K562 (cell line): ENCODE measurements around the gene DNAI7. TPM values are rescaled to one million over a fixed set of nuclear protein-coding genes. Genes with fewer than 3 reads are reported as not detected.

Source experiments
- CREBBP ChIP-seq: IDR thresholded peaks from one replicate; pipeline ENCODE4 v1.6.1; 2012; ENCODE audit warnings: low read depth, mild to moderate bottlenecking, control low read depth, inconsistent platforms, low read length
- EZH2 ChIP-seq: IDR thresholded peaks from 2 replicates; pipeline ENCODE4 v1.6.1; 2012; ENCODE audit warnings: low read depth, mild to moderate bottlenecking, inconsistent platforms, low read length, borderline replicate concordance
- HMGN3 ChIP-seq: IDR thresholded peaks from 2 replicates; pipeline ENCODE4 v1.6.1; 2011; ENCODE audit warnings: borderline replicate concordance, low read depth, mild to moderate bottlenecking, mixed read lengths, low read length; ENCODE audit not compliant: insufficient read length; ENCODE audit errors: extremely low read depth
- NBN ChIP-seq: fragments of 450-650 bp; IDR thresholded peaks from 2 replicates; pipeline ENCODE4 v1.6.1; 2016; ENCODE audit warnings: low read depth, mild to moderate bottlenecking
- NCOA6 ChIP-seq: fragments of 450-650 bp; IDR thresholded peaks from 2 replicates; pipeline ENCODE4 v1.6.1; 2017; ENCODE audit warnings: mild to moderate bottlenecking
- PTTG1 ChIP-seq: fragments of 450-650 bp; IDR thresholded peaks from 2 replicates; pipeline ENCODE4 v1.6.1; 2016; ENCODE audit warnings: low read depth, mild to moderate bottlenecking, missing genetic modification characterization, missing compliant biosample characterization
- RERE ChIP-seq: sonication (generic); formaldehyde crosslinking; IDR thresholded peaks from 2 replicates; pipeline ENCODE4 v1.8.0; 2023; ENCODE audit warnings: missing genetic modification reagents, mild to moderate bottlenecking, borderline replicate concordance
- SAFB2 ChIP-seq: fragments of 200-400 bp; formaldehyde crosslinking; IDR thresholded peaks from 2 replicates; pipeline ENCODE4 v1.6.1; 2018; ENCODE audit warnings: borderline replicate concordance, low read length, low read depth, moderate library complexity; ENCODE audit not compliant: severe bottlenecking
- ZHX1 ChIP-seq: fragments of 150-350 bp; conservative IDR thresholded peaks from 2 replicates; pipeline ENCODE4 v1.6.1; 2014; ENCODE audit warnings: low read length
- ZNF274 ChIP-seq: IDR thresholded peaks from 2 replicates; pipeline ENCODE4 v1.6.1; 2011; ENCODE audit warnings: low read depth, mild to moderate bottlenecking, low read length, moderate library complexity, borderline replicate concordance
- ZNF316 ChIP-seq: fragments of 450-650 bp; IDR thresholded peaks from 2 replicates; pipeline ENCODE4 v1.6.1; 2016
- ZNF444 ChIP-seq: fragments of 250-450 bp; sonication (Bioruptor Pico); IDR thresholded peaks from 2 replicates; pipeline ENCODE4 v1.4.0; 2020; ENCODE audit warnings: mild to moderate bottlenecking, moderate library complexity
- ZNF707 ChIP-seq: fragments of 250-450 bp; sonication (Bioruptor Pico); conservative IDR thresholded peaks from 2 replicates; pipeline ENCODE4 v1.8.0; 2022; ENCODE audit warnings: inconsistent platforms, mild to moderate bottlenecking, moderate library complexity
- polyA plus RNA-seq, 8 experiments: library from polyadenylated mRNA; depleted of rRNA in 4 of 8; stranded (reverse) in 5 of 8; unstranded in 3 of 8; fragments of >200 nt; fragmentation: Nextera tagmentation in 2 of 8; fragmentation: Illumina TruSeq in 1 of 8; extraction: Ambion mirVana in 2 of 8; extraction: Trizol in 1 of 8; gene quantifications; 2 replicates each; pipeline versions ENCODE4 v1.2.1 to v1.2.3, GENCODE V29; 2011 to 2014; ENCODE audit warnings: inconsistent platforms in 1 of 8, missing spikeins in 1 of 8
- total RNA-seq, 7 experiments: library from RNA; depleted of rRNA in 6 of 7; stranded (reverse); fragments of >200 nt in 6 of 7; fragmentation: Illumina TruSeq in 2 of 7; extraction: Trizol in 2 of 7; gene quantifications; 2 replicates each; pipeline versions ENCODE4 v1.2.1 to v1.2.3, GENCODE V29; 2011 to 2021; ENCODE audit warnings: low replicate concordance in 1 of 7
- TF ChIP-seq, protein P1 (sequence below), 2 experiments: IDR thresholded peaks; 2 replicates each; pipeline ENCODE4 v1.6.1; 2012; ENCODE audit warnings: improper control_type of control experiment in 2 of 2, low read depth in 2 of 2, low read length in 2 of 2, borderline replicate concordance in 1 of 2

The DNAI7 gene
- total and polyA plus RNA-seq, 9 of the 15 experiments (the other 6 are each of a cell fraction or from before 2014, with no cell fraction given): 0.06 to 0.76 (median 0.17) TPM; not detected in 1

GRCh38 chr12:25195056-25195971 is at the start of gene DNAI7, which contains the start of gene ETFRF1 (continued):
- TF ChIP-seq, protein P1, sequence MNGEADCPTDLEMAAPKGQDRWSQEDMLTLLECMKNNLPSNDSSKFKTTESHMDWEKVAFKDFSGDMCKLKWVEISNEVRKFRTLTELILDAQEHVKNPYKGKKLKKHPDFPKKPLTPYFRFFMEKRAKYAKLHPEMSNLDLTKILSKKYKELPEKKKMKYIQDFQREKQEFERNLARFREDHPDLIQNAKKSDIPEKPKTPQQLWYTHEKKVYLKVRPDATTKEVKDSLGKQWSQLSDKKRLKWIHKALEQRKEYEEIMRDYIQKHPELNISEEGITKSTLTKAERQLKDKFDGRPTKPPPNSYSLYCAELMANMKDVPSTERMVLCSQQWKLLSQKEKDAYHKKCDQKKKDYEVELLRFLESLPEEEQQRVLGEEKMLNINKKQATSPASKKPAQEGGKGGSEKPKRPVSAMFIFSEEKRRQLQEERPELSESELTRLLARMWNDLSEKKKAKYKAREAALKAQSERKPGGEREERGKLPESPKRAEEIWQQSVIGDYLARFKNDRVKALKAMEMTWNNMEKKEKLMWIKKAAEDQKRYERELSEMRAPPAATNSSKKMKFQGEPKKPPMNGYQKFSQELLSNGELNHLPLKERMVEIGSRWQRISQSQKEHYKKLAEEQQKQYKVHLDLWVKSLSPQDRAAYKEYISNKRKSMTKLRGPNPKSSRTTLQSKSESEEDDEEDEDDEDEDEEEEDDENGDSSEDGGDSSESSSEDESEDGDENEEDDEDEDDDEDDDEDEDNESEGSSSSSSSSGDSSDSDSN (IDR thresholded peaks at IDR 0.05; ENCODE audit: borderline replicate concordance in 1 of 2, low read depth in 2 of 2, low read length in 2 of 2): peak in 1 of 2 experiments; percentile 81; a peak in 1 of 4 replicates
- no peak for TF ChIP-seq ZNF444 (CRISPR knock-in tag)
- TF ChIP-seq HMGN3: peak; percentile 52
- no peak for TF ChIP-seq RERE (CRISPR knock-in tag)
- TF ChIP-seq ZNF274: no peak
- no peak for TF ChIP-seq NCOA6
- TF ChIP-seq ZNF707 (CRISPR knock-in tag): no peak
- no peak for TF ChIP-seq SAFB2
- no peak for TF ChIP-seq ZNF316
- TF ChIP-seq ZHX1: no peak
- no peak for TF ChIP-seq CREBBP
- no peak for TF ChIP-seq PTTG1 (tag)
- TF ChIP-seq NBN: peak; percentile 85
- no peak for TF ChIP-seq EZH2
